PC-3 (cell line): Measurements from ENCODE around the gene ZNF37A. TPM values are rescaled to one million over a fixed set of nuclear protein-coding genes. Genes with fewer than 3 reads are reported as not detected.
"Not testable (repeated sequence)": the region's sequence is repeated elsewhere in the genome, so short reads cannot be mapped to it uniquely, and the experiment has no call there.

Source experiments
- ATAC-seq: fragments of 200-7000 bp; cut with Tn5 transposase; 2 replicates; pipeline ENCODE4 v1.9.1; 2020; ENCODE audit warnings: mild to moderate bottlenecking, moderate library complexity
- BruUV-seq: library from RNA; stranded (reverse); fragments of 400-500 nt; replicated peaks from 2 replicates; lab custom pipeline; 2021; lab: Mats Ljungman, UMichigan
- CTCF ChIA-PET: fragments of 300-600 bp; sonication (Branson Sonifier 250); formaldehyde crosslinking; loops from one replicate; lab custom pipeline; 2022; ENCODE audit warnings: antibody characterized with exemption; lab: Charles Lee
- POLR2A ChIA-PET: fragments of 300-600 bp; sonication (Branson Sonifier 250); formaldehyde crosslinking; loops from one replicate; lab custom pipeline; 2022; ENCODE audit warnings: antibody characterized with exemption; ENCODE audit not compliant: unreplicated experiment; lab: Charles Lee
- DNase-seq: peaks from one replicate; pipeline ENCODE4 v3.0.0-alpha.2; 2015
- H2AFZ ChIP-seq: fragments of 300-600 bp; sonication (generic); 2 replicates; pipeline ENCODE4 v1.6.0; 2016; ENCODE audit warnings: antibody characterized with exemption, low read length
- H3F3A ChIP-seq: fragments of 300-600 bp; sonication (generic); one replicate; pipeline ENCODE4 v1.6.0; 2017; ENCODE audit warnings: antibody characterized with exemption, low read length, control low read depth, mild to moderate bottlenecking; ENCODE audit not compliant: unreplicated experiment
- H3K27ac ChIP-seq: fragments of 300-600 bp; sonication (generic); 2 replicates; pipeline ENCODE4 v1.5.1; 2016; ENCODE audit warnings: mild to moderate bottlenecking, low read length
- H3K27me3 ChIP-seq: fragments of 300-600 bp; sonication (generic); 2 replicates; pipeline ENCODE4 v1.6.1; 2016; ENCODE audit warnings: low read length, mixed read lengths
- H3K36me3 ChIP-seq: fragments of 300-600 bp; sonication (generic); 2 replicates; pipeline ENCODE4 v1.6.1; 2016; ENCODE audit warnings: low read depth, mixed run types, low read length, mixed read lengths
- H3K4me1 ChIP-seq: fragments of 300-600 bp; sonication (generic); 2 replicates; pipeline ENCODE4 v1.5.1; 2016; ENCODE audit warnings: low read length; ENCODE audit not compliant: insufficient read depth
- H3K4me2 ChIP-seq: fragments of 300-600 bp; sonication (generic); 2 replicates; pipeline ENCODE4 v1.6.0; 2016; ENCODE audit warnings: low read length
- H3K4me3 ChIP-seq: fragments of 300-600 bp; sonication (generic); 2 replicates; pipeline ENCODE4 v1.5.1; 2016; ENCODE audit warnings: mild to moderate bottlenecking, low read length, mixed read lengths
- H3K79me2 ChIP-seq: fragments of 300-600 bp; sonication (generic); 2 replicates; pipeline ENCODE4 v1.6.1; 2017; ENCODE audit warnings: low read length, mixed read lengths
- H3K9ac ChIP-seq: fragments of 300-600 bp; sonication (generic); 2 replicates; pipeline ENCODE4 v1.6.0; 2016; ENCODE audit warnings: mild to moderate bottlenecking, low read length
- H3K9me2 ChIP-seq: fragments of 300-600 bp; sonication (generic); replicated peaks from 2 replicates; pipeline ENCODE4 v1.6.1; 2016; ENCODE audit warnings: mixed run types, low read length, mixed read lengths
- H3K9me3 ChIP-seq: fragments of 300-600 bp; sonication (generic); 2 replicates; pipeline ENCODE4 v1.6.1; 2016; ENCODE audit warnings: low read length, mixed read lengths
- H4K20me1 ChIP-seq: fragments of 300-600 bp; sonication (generic); 2 replicates; pipeline ENCODE4 v1.6.1; 2016; ENCODE audit warnings: low read length, mixed read lengths
- CTCF ChIP-seq: fragments of 300-600 bp; sonication (generic); conservative IDR thresholded peaks from 2 replicates; pipeline ENCODE4 v1.5.1; 2017; ENCODE audit warnings: antibody characterized with exemption, low read depth, mild to moderate bottlenecking, low read length
- EZH2 ChIP-seq: fragments of 300-600 bp; sonication (generic); IDR thresholded peaks from one replicate; pipeline ENCODE4 v1.6.1; 2017; ENCODE audit warnings: antibody characterized with exemption, mild to moderate bottlenecking, low read length; ENCODE audit not compliant: unreplicated experiment
- EZH2phosphoT487 ChIP-seq: fragments of 300-600 bp; sonication (generic); IDR thresholded peaks from 2 replicates; pipeline ENCODE4 v1.6.1; 2018; ENCODE audit warnings: mild to moderate bottlenecking, antibody characterized with exemption, low read length, borderline replicate concordance
- intact Hi-C: fragments of 100-400 bp; cut with micrococcal nuclease; formaldehyde crosslinking; loops from 2 replicates; pipeline ENCODE4 v1.9.0; 2023
- total RNA-seq: library from RNA; depleted of rRNA; stranded (reverse); fragments of >200 nt; gene quantifications from 2 replicates; pipeline ENCODE4 v1.2.3, GENCODE V29; 2014

Gene ZNF37A
- total RNA-seq, 1 experiment from 2014 or later, result 25.7 TPM

GRCh38 chr10:38147686-38148085, 53.5 kb downstream of the ZNF37A start:
- no peak for DNase-seq
- Histone ChIP-seq H3K4me2 (no peak overlapping the region), H3K4me3 (no peak overlapping the region), H3K9me2 (no peaks in the 10 kb centered on the region), H4K20me1 (no peaks in the 10 kb centered on the region), H3K9me3 (peaks cover 4% of the 10 kb centered on the region; the same call in 1 of the 2 replicates), H3K4me1 (no peaks in the 10 kb centered on the region), H3K9ac (no peak overlapping the region), H2AFZ (no peak overlapping the region), H3K27ac (no peak overlapping the region), H3K36me3 (no peaks in the 10 kb centered on the region), H3K79me2 (no peaks in the 10 kb centered on the region), H3F3A (no peaks in the 10 kb centered on the region), H3K27me3 (no peaks in the 10 kb centered on the region)
- intact Hi-C loops, result no loop called here
- ChIA-PET CTCF (no interaction called here), POLR2A (no interaction called here)
- no peak for ATAC-seq
- no TSS peak for BruUV-seq
- TF ChIP-seq EZH2phosphoT487, result no peak
- no peak for TF ChIP-seq CTCF
- TF ChIP-seq EZH2, result no peak

- H3K4me3 ChIP-seq, H3K9ac ChIP-seq, H3K36me3 ChIP-seq, H3K27ac ChIP-seq, H3F3A ChIP-seq, DNase-seq, ATAC-seq, H4K20me1 ChIP-seq, H3K9me3 ChIP-seq, CTCF ChIA-PET, intact Hi-C loops, H3K4me1 ChIP-seq, H3K27me3 ChIP-seq, H2AFZ ChIP-seq, H3K4me2 ChIP-seq, H3K9me2 ChIP-seq, BruUV-seq, POLR2A ChIA-PET, H3K79me2 ChIP-seq: not testable (repeated sequence)
Observed at GRCh38 chr10:38150891-38151463, 56.8 kb downstream of the ZNF37A start.

GRCh38 chr10:38156416-38157269, 62.5 kb downstream of the ZNF37A start:
- ATAC-seq (no peak), DNase-seq (no peak)
- ChIA-PET POLR2A (no interaction called here), CTCF (no interaction called here)
- Histone ChIP-seq H3F3A (no peaks in the 10 kb centered on the region), H3K4me2 (no peak overlapping the region), H3K27ac (no peak overlapping the region), H3K79me2 (no peaks in the 10 kb centered on the region), H3K4me3 (no peak overlapping the region), H4K20me1 (no peaks in the 10 kb centered on the region), H3K4me1 (no peaks in the 10 kb centered on the region), H2AFZ (no peak overlapping the region), H3K9ac (no peak overlapping the region), H3K9me3 (0 out of 2 replicates have a peak, but pooled peaks cover 12% of the 10 kb centered on the region), H3K36me3 (no peaks in the 10 kb centered on the region), H3K27me3 (no peaks in the 10 kb centered on the region), H3K9me2 (no peaks in the 10 kb centered on the region)
- intact Hi-C loops, result no loop called here
- TF ChIP-seq CTCF (no peak), EZH2 (no peak), EZH2phosphoT487 (no peak)
- BruUV-seq, result no TSS peak
